ENCODE results near the gene AGTR1.

DNA sequence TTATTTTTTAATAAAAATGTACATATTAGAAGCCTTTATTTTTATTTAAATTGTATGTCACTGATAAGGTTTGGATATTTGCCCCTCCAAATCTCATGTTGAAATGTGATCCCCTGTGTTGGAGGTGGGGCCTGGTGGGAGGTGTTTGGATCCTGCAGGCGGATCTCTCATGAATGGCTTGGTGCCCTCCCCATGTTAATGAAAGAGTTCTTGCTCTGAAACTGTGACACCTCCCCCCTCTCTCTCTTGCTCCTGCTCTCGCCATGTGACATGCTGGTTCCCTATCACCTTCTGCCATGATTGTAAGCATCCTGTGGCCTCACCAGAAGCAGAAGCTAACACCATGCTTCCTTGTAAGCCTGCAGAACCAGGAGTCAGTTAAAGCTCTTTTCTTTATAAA, 13.0 kb downstream of the AGTR1 start:
- no peak for TF ChIP-seq POLR2A (IDR thresholded peaks at IDR 0.05)
- TF ChIP-seq, protein P1, sequence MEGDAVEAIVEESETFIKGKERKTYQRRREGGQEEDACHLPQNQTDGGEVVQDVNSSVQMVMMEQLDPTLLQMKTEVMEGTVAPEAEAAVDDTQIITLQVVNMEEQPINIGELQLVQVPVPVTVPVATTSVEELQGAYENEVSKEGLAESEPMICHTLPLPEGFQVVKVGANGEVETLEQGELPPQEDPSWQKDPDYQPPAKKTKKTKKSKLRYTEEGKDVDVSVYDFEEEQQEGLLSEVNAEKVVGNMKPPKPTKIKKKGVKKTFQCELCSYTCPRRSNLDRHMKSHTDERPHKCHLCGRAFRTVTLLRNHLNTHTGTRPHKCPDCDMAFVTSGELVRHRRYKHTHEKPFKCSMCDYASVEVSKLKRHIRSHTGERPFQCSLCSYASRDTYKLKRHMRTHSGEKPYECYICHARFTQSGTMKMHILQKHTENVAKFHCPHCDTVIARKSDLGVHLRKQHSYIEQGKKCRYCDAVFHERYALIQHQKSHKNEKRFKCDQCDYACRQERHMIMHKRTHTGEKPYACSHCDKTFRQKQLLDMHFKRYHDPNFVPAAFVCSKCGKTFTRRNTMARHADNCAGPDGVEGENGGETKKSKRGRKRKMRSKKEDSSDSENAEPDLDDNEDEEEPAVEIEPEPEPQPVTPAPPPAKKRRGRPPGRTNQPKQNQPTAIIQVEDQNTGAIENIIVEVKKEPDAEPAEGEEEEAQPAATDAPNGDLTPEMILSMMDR (IDR thresholded peaks at IDR 0.05 in 8 of 11, conservative IDR thresholded peaks at IDR 0.05 in 3 of 11) = no peak
